Natural killer cell (primary cell): ENCODE data around the gene MPZ. TPM values are rescaled to one million over a fixed set of nuclear protein-coding genes. Genes with fewer than 3 reads are reported as not detected.
A peak's percentile ranks its signal among the peaks of the same experiment; 100 is the strongest.
"Not testable (repeated sequence)": the region's sequence is repeated elsewhere in the genome, so short reads cannot be mapped to it uniquely, and the experiment has no call there.

Source experiments
- ATAC-seq, 3 donors: fragments of 150-1000 bp in 2 of 3; fragments of 200-7000 bp in 1 of 3; cut with Tn5 transposase; 1 replicate in 1 of 3; 2 replicates in 2 of 3; pipeline ENCODE4 v1.10.0; 2021; ENCODE audit warnings: mild to moderate bottlenecking in 2 of 3, moderate library complexity in 2 of 3
- DNase-seq, 2 donors: peaks; one replicate each; pipeline versions ENCODE4 v3.0.0 to v3.0.0-alpha.2; 2013 to 2021; ENCODE audit warnings: mixed read lengths in 1 of 2
- H3K27ac ChIP-seq: one replicate; pipeline ENCODE4 v1.5.1; 2013; ENCODE audit warnings: mild to moderate bottlenecking, low read length
- H3K27me3 ChIP-seq: one replicate; pipeline ENCODE4 v1.6.1; 2013; ENCODE audit warnings: low read length; ENCODE audit not compliant: control insufficient read depth, insufficient read depth
- H3K36me3 ChIP-seq: one replicate; pipeline ENCODE4 v1.6.1; 2013; ENCODE audit warnings: low read length; ENCODE audit not compliant: control insufficient read depth, insufficient read depth
- H3K4me1 ChIP-seq: one replicate; pipeline ENCODE4 v1.6.1; 2013; ENCODE audit warnings: low read length; ENCODE audit not compliant: control insufficient read depth, insufficient read depth
- H3K4me3 ChIP-seq: one replicate; pipeline ENCODE4 v1.5.1; 2013; ENCODE audit warnings: low read length
- H3K9me3 ChIP-seq: one replicate; pipeline ENCODE4 v1.6.1; 2013; ENCODE audit warnings: low read length; ENCODE audit not compliant: control insufficient read depth, insufficient read depth
- H3K27ac Mint-ChIP-seq, 2 donors: one replicate each; pipeline ENCODE4 v1.8.0; 2022; ENCODE audit warnings: mild to moderate bottlenecking in 2 of 2, mixed read lengths in 2 of 2, moderate library complexity in 1 of 2
- H3K27me3 Mint-ChIP-seq, 2 donors: one replicate each; pipeline ENCODE4 v1.8.0; 2022; ENCODE audit warnings: low read depth in 2 of 2, mixed read lengths in 2 of 2
- H3K36me3 Mint-ChIP-seq: one replicate; pipeline ENCODE4 v1.8.0; 2022; ENCODE audit warnings: mixed read lengths
- H3K4me1 Mint-ChIP-seq, 2 donors: one replicate each; pipeline ENCODE4 v1.8.0; 2022; ENCODE audit warnings: mixed read lengths in 2 of 2
- H3K4me3 Mint-ChIP-seq: one replicate; pipeline ENCODE4 v1.8.0; 2022; ENCODE audit warnings: mild to moderate bottlenecking, moderate library complexity, mixed read lengths
- H3K9me3 Mint-ChIP-seq, 2 donors: one replicate each; pipeline ENCODE4 v1.8.0; 2022; ENCODE audit warnings: mixed read lengths in 2 of 2
- CTCF ChIP-seq: fragments of 200-600 bp; IDR thresholded peaks from one replicate; pipeline ENCODE4 v1.8.0; 2022; ENCODE audit warnings: antibody characterized with exemption
- WGBS: methylation state at CpG from one replicate; pipeline ENCODE4 v1.1.7; 2013; ENCODE audit warnings: missing lambda C conversion rate; ENCODE audit not compliant: insufficient coverage; 5-methylcytosine and 5-hydroxymethylcytosine counted together
- intact Hi-C: fragments of 100-400 bp; cut with micrococcal nuclease; formaldehyde crosslinking; loops from one replicate; pipeline ENCODE4 v1.14.2; 2022
- total RNA-seq, 4 donors: library from RNA; stranded (reverse); fragments of 120-200 nt in 1 of 4; gene quantifications; one replicate each; pipeline versions ENCODE4 v1.2.3 to v1.2.4, GENCODE V29; 2013 to 2022

The MPZ gene
- total RNA-seq, 3 donors from 2014 or later (not counting 1 experiment from before 2014, with no cell fraction given): 4.6 to 9.0 (median 8.7) TPM

DNA sequence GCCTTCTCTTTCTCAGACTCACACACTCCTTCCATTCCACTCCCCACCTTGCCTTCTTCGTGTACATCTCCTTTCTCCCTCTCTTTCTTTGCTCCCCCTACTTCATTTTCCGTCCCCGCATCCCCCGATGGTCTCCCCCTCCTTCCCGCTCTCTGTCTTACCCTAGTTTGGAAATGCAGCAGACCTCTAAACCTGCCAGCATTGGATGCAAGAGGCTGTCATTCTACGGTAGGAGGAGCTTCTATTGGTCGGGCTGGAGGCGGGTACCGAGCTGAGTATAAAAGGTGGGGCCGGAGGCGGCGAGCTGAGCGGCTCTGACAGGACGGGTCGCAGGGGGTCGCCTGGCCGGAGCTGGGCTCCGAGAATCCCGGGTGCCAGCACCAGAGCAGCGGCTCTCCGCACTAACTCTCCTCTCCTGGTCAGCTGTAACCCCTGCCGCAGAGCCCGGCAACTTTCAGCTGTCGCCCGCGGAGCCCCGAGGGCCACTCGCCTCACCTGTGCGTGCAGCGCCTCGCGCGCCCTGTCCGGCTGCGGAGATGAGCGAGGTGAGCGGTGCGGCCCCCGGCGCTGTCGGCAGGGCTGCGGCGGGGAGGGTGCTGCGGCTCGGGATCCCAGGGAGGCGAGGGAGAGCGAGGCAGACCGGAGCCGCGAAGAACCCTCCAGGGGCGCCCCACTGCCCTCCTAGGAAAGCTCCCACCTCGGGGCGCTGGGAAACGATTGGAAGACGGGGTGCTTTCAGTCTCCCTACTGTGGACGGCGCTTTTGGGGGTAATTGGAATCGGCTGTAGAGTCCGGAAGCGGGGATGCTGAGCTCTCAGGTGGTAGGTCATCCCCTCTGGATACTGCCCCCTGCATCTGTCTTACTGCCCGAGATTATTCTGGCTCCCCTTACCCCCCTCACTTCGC is 51.1 kb downstream of the MPZ start, which contains the start of gene PCP4L1:
Gene PCP4L1, plus strand, starts transcription at position 307 of the 906 bp plus-strand sequence. Its CDS starts 230 bp downstream, at position 537.
- peak within 1 kb of the TSS; percentile 21 for H3K4me3 ChIP-seq
- intact Hi-C loops: no loop called here
- ATAC-seq: peak; percentile 52 to 85 (median 84)

DNA sequence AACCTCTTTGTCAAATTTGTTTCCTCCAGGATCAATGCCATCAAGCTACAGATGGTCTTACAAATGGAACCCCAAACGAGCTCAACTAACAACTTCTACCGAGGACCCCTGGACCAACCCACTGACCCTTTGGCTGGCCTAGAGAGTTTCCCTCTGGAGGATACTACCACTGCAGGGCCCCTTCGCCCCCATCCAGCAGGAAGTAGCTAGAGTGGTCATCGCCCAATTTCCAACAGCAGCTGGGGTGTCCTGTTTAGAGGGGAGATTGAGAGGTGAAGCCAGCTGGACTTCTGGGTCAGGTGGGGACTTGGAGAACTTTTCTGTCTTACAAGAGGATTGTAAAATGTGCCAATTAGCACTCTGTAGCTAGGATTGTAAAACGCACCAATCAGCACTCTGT is 52.7 kb downstream of the MPZ start:
- Mint-ChIP-seq H3K27me3 (peaks cover 48 to 55% of the 10 kb centered on the region in 2 donors), H3K4me1 (peaks cover 12 to 15% of the 10 kb centered on the region in 2 donors), H3K36me3 (peaks cover 17% of the 10 kb centered on the region)
- H3K9me3 Mint-ChIP-seq, H3K4me3 Mint-ChIP-seq, intact Hi-C loops, H3K27ac Mint-ChIP-seq, ATAC-seq, H3K36me3 ChIP-seq, H3K27ac ChIP-seq, H3K4me3 ChIP-seq: not testable (repeated sequence)
- peak in 1 of 2 donors; percentile 25 for DNase-seq
- Histone ChIP-seq H3K9me3 (peaks cover 13% of the 10 kb centered on the region), H3K4me1 (peaks cover 13% of the 10 kb centered on the region), H3K27me3 (peaks cover 21% of the 10 kb centered on the region)
- 96% methylated on average over 5 of the region's 5 CpGs for WGBS

More for the DNA sequence above, 51.1 kb downstream of the MPZ start, which contains the start of gene PCP4L1:
- Histone ChIP-seq H3K9me3 (peaks cover 13% of the 10 kb centered on the region), H3K4me1 (peaks cover 13% of the 10 kb centered on the region), H3K27ac (no peak within 1 kb of the TSS), H3K36me3 (no peaks in the 10 kb centered on the region), H3K27me3 (peaks cover 21% of the 10 kb centered on the region)
- no peak for TF ChIP-seq CTCF
- peak in 1 of 2 donors; percentile 46 for DNase-seq
- peaks cover 0 to 10% of the 10 kb centered on the region in 2 donors for H3K9me3 Mint-ChIP-seq
- 6% methylated on average over 62 of the region's 62 CpGs for WGBS
- H3K4me3 Mint-ChIP-seq: peak within 1 kb of the TSS; percentile 80
- peaks cover 17% of the 10 kb centered on the region for H3K36me3 Mint-ChIP-seq
- H3K27me3 Mint-ChIP-seq: peaks cover 48 to 55% of the 10 kb centered on the region in 2 donors
- H3K27ac Mint-ChIP-seq: no peak within 1 kb of the TSS
- H3K4me1 Mint-ChIP-seq: peaks cover 12 to 15% of the 10 kb centered on the region in 2 donors

DNA sequence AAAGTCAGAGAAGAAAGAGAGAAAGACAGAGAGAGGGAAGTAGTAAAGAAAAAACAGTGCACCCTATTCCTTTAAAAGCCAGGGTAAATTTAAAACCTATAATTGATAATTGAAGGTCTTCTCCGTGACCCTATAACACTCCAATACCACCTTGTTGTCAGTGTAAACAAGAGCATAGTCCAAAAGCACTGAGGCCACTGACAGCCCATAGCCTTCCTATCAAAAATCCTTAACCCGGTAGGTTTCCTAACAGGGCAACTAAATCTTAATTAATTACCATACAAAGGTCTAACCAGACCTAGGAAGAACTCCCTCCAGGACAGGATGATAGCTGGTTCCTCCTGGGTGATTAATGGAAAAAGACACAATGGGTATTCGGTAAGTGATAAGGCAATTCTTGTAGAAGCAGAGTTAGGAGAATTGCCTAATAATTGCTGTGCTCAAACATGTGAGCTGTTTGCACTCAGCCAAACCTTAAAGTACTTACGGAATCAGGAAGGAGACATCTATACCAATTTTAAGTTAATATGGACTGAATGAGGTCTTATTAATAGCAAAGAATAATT is 53.7 kb downstream of the MPZ start:
- Mint-ChIP-seq H3K27me3 (peaks cover 39 to 47% of the 10 kb centered on the region in 2 donors), H3K4me1 (peaks cover 12 to 15% of the 10 kb centered on the region in 2 donors), H3K36me3 (peaks cover 17% of the 10 kb centered on the region)
- H3K27ac Mint-ChIP-seq, H3K27ac ChIP-seq, ATAC-seq, intact Hi-C loops, H3K4me3 ChIP-seq, H3K4me3 Mint-ChIP-seq, H3K9me3 Mint-ChIP-seq, DNase-seq, H3K36me3 ChIP-seq: not testable (repeated sequence)
- 97% methylated on average over 3 of the region's 4 CpGs for WGBS
- H3K9me3 ChIP-seq: peaks cover 13% of the 10 kb centered on the region
- peaks cover 13% of the 10 kb centered on the region for H3K4me1 ChIP-seq
- peaks cover 19% of the 10 kb centered on the region for H3K27me3 ChIP-seq

- Histone ChIP-seq H3K4me1 (peaks cover 13% of the 10 kb centered on the region), H3K9me3 (peaks cover 13% of the 10 kb centered on the region), H3K27me3 (peaks cover 15% of the 10 kb centered on the region)
- H3K27ac ChIP-seq, H3K27ac Mint-ChIP-seq, H3K4me3 Mint-ChIP-seq, H3K36me3 ChIP-seq, H3K4me3 ChIP-seq, DNase-seq, intact Hi-C loops, ATAC-seq, H3K9me3 Mint-ChIP-seq: not testable (repeated sequence)
- Mint-ChIP-seq H3K4me1 (peaks cover 12 to 15% of the 10 kb centered on the region in 2 donors), H3K36me3 (peaks cover 17% of the 10 kb centered on the region), H3K27me3 (peaks cover 33 to 44% of the 10 kb centered on the region in 2 donors)
- 80% methylated on average over 3 of the region's 5 CpGs for WGBS
Observed at GRCh38 chr1:161255302-161255701, 54.5 kb downstream of the MPZ start.

Other genes with a start within 250 kb of the MPZ start
- 100 to 1,000 TPM; 246 to 310 (median 272) TPM for gene ARHGAP30, start 240.1 kb downstream of the MPZ start, total RNA-seq
- under 1 TPM in 2 of 3 donors, not detected in 1; 0.07 to 0.09 TPM for gene NECTIN4, start 220.4 kb downstream of the MPZ start, total RNA-seq
- under 1 TPM in 2 of 3 donors, not detected in 1; 0.49 to 0.50 TPM for gene KLHDC9, start 211.6 kb downstream of the MPZ start, total RNA-seq
- 10 to 100 TPM; 31.6 to 40.0 (median 35.0) TPM for gene PFDN2, start 191.9 kb downstream of the MPZ start, total RNA-seq
- 10 to 100 TPM; 26.5 to 31.7 (median 31.6) TPM for gene NIT1, start 191.9 kb downstream of the MPZ start, total RNA-seq
- gene DEDD, start 177.3 kb downstream of the MPZ start, total RNA-seq: 10 to 100 TPM; 40.6 to 44.0 (median 43.0) TPM
- gene UFC1, start 156.0 kb downstream of the MPZ start, total RNA-seq: 100 to 1,000 TPM; 109 to 155 (median 117) TPM
- gene USP21, start 150.5 kb downstream of the MPZ start, total RNA-seq: 10 to 100 TPM; 31.6 to 40.3 (median 35.3) TPM
- gene PPOX, start 143.5 kb downstream of the MPZ start, total RNA-seq: 10 to 100 TPM; 45.5 to 66.3 (median 57.4) TPM
- gene B4GALT3, start 132.5 kb downstream of the MPZ start, total RNA-seq: 10 to 100 TPM; 58.4 to 62.2 (median 59.4) TPM
- gene ADAMTS4, start 110.9 kb downstream of the MPZ start, total RNA-seq: under 1 TPM; 0.14 to 0.20 (median 0.14) TPM
- gene NDUFS2, start 107.6 kb downstream of the MPZ start, total RNA-seq: 10 to 100 TPM; 74.7 to 88.8 (median 84.7) TPM
- 100 to 1,000 TPM; 226 to 281 (median 259) TPM for gene FCER1G, start 94.7 kb downstream of the MPZ start, total RNA-seq
- not detected for gene APOA2, start 86.3 kb downstream of the MPZ start, total RNA-seq
- gene TOMM40L, start 83.9 kb downstream of the MPZ start, total RNA-seq: 10 to 100 TPM; 16.6 to 23.6 (median 22.8) TPM
- not detected for gene NR1I3, start 71.8 kb downstream of the MPZ start, total RNA-seq
- not detected for gene PCP4L1, start 51.2 kb downstream of the MPZ start, total RNA-seq
- 10 to 100 TPM; 74.5 to 97.3 (median 86.0) TPM for gene SDHC, start 4.4 kb upstream of the MPZ start, total RNA-seq
- not detected for gene CFAP126, start 57.9 kb upstream of the MPZ start, total RNA-seq
- 10 to 100 TPM in 2 of 3 donors, 1 to 10 TPM in 1; 7.5 to 34.6 (median 13.9) TPM for gene FCGR2A, start 195.5 kb upstream of the MPZ start, total RNA-seq
- gene HSPA6, start 214.6 kb upstream of the MPZ start, total RNA-seq: 1 to 10 TPM; 5.8 to 6.5 (median 6.0) TPM
- gene FCGR3A, start 239.8 kb upstream of the MPZ start, total RNA-seq: 100 to 1,000 TPM; 557 to 892 (median 848) TPM